HUES64 (cell line): ENCODE measurements around the gene ZNF14.
A peak's percentile ranks its signal among the peaks of the same experiment; 100 is the strongest.
"Not testable (repeated sequence)": the region's sequence is repeated elsewhere in the genome, so short reads cannot be mapped to it uniquely, and the experiment has no call there.

Source experiments
- H3K27ac ChIP-seq: 2 replicates; pipeline ENCODE4 v1.7.0; 2013; ENCODE audit warnings: low read depth, low read length, inconsistent platforms
- H3K27me3 ChIP-seq: 2 replicates; pipeline ENCODE4 v1.6.1; 2013; ENCODE audit warnings: mild to moderate bottlenecking, low read length; ENCODE audit not compliant: insufficient read depth
- H3K36me3 ChIP-seq: 2 replicates; pipeline ENCODE4 v1.6.1; 2013; ENCODE audit warnings: mild to moderate bottlenecking, low read length; ENCODE audit not compliant: insufficient read depth
- H3K4me1 ChIP-seq: 2 replicates; pipeline ENCODE4 v1.6.1; 2013; ENCODE audit warnings: mild to moderate bottlenecking, low read length, moderate library complexity; ENCODE audit not compliant: insufficient read depth
- H3K4me3 ChIP-seq: 2 replicates; pipeline ENCODE4 v1.5.1; 2013; ENCODE audit warnings: mild to moderate bottlenecking, low read length, moderate library complexity
- H3K9ac ChIP-seq: 2 replicates; pipeline ENCODE4 v1.6.1; 2013; ENCODE audit warnings: mild to moderate bottlenecking, low read depth, low read length
- H3K9me3 ChIP-seq: 2 replicates; pipeline ENCODE4 v1.6.1; 2013; ENCODE audit warnings: low read depth, low read length; ENCODE audit not compliant: insufficient read depth
- WGBS: fragments of 150-250, 120-280 bp; methylation state at CpG from one replicate; pipeline ENCODE4 v1.1.7; 2013; ENCODE audit warnings: missing lambda C conversion rate; 5-methylcytosine and 5-hydroxymethylcytosine counted together

The ZNF14 gene

DNA sequence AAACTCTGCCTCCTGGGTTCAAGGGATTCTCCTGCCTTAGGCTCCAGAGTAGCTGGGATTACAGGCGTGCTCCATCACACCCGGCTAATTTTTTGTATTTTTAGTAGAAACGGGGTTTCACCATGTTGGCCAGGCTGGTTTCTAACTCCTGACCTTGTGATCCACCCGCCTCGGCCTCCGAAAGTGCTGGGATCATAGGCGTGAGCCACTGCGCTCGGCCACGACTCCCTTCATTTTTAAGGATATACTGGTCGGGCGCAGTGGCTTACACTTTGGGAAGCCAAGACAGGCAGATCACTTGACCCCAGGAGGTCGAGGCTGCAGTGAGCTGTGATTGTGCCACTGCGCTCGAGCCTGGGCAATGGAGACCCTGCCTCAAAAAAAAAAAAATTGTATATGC lies 46.8 kb downstream of the ZNF14 start:
- not testable (repeated sequence) for H3K9ac ChIP-seq, H3K27ac ChIP-seq, H3K9me3 ChIP-seq, H3K4me3 ChIP-seq, H3K27me3 ChIP-seq, H3K4me1 ChIP-seq
- H3K36me3 ChIP-seq, result peaks cover 11% of the 10 kb centered on the region
- 95% methylated on average over 15 of the region's 15 CpGs for WGBS

- Histone ChIP-seq H3K27me3 (no peaks in the 10 kb centered on the region), H3K4me1 (no peaks in the 10 kb centered on the region), H3K9me3 (peaks cover 6% of the 10 kb centered on the region; the same call in 1 of the 2 replicates), H3K4me3 (no peak overlapping the region), H3K36me3 (peaks cover 67% of the 10 kb centered on the region), H3K9ac (no peak overlapping the region), H3K27ac (no peak overlapping the region)
- 96% methylated on average over 20 of the region's 20 CpGs for WGBS
These were observed 53.5 kb downstream of the ZNF14 start for GRCh38 chr19:19679176-19680073.

DNA sequence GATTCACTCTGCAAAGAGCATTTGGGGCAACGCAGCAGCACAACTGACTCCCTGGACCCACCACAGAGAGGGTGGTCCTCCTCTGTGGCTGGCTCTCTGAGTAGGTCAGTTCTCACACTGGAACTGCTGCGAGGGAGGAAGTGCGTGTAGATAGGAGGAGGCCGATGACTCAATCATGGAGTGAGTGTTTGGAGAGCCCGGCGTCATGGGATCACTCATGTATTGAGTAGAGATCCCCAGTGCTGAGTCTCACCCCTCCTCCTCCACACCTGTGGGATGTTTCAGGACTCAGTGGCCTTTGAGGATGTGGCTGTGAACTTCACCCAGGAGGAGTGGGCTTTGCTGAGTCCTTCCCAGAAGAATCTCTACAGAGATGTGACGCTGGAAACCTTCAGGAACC lies 55.3 kb downstream of the ZNF14 start:
- H3K4me3 ChIP-seq, result no peak overlapping the region
- H3K9me3 ChIP-seq, result peaks cover 6% of the 10 kb centered on the region; the same call in 1 of the 2 replicates
- H3K27me3 ChIP-seq, result no peaks in the 10 kb centered on the region
- H3K36me3 ChIP-seq, result peaks cover 74% of the 10 kb centered on the region
- H3K4me1 ChIP-seq, result no peaks in the 10 kb centered on the region
- no peak overlapping the region for H3K9ac ChIP-seq
- H3K27ac ChIP-seq, result no peak overlapping the region
- 97% methylated on average over 5 of the region's 7 CpGs for WGBS

GRCh38 chr19:19674315-19674714 lies 58.6 kb downstream of the ZNF14 start:
- H3K27me3 ChIP-seq, result no peaks in the 10 kb centered on the region
- peaks cover 3% of the 10 kb centered on the region; the same call in 1 of the 2 replicates for H3K4me1 ChIP-seq
- peaks cover 52% of the 10 kb centered on the region for H3K36me3 ChIP-seq
- no peak overlapping the region for H3K4me3 ChIP-seq
- H3K9ac ChIP-seq, result no peak overlapping the region
- no peak overlapping the region for H3K27ac ChIP-seq
- peaks cover 6% of the 10 kb centered on the region; the same call in 1 of the 2 replicates for H3K9me3 ChIP-seq
- WGBS, result 100% methylated on average over 6 of the region's 6 CpGs

DNA sequence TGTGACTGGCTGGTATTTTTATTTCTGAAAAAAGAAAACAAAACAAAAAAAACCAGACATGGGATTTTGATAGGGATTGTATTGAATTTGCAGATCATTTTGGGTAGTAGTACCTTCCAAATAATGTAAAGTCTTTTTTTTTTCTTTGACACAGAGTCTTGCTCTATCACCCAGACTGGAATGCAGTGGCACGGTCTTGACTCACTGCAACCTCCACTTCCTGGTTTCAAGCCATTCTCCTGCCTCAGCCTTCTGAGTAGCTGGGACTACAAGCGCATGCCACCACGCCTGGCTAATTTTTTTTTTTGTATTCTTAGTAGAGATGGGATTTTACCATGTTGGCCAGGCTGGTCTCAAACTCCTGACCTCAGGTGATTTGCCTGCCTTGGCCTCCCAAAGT lies 60.1 kb downstream of the ZNF14 start:
- Histone ChIP-seq H3K4me3 (no peak overlapping the region), H3K4me1 (peaks cover 6% of the 10 kb centered on the region; the same call in 1 of the 2 replicates), H3K27me3 (no peaks in the 10 kb centered on the region), H3K9me3 (no peaks in the 10 kb centered on the region), H3K9ac (no peak overlapping the region), H3K36me3 (peaks cover 37% of the 10 kb centered on the region), H3K27ac (no peak overlapping the region)
- WGBS, result 97% methylated on average over 3 of the region's 3 CpGs

GRCh38 chr19:19670070-19670551 lies 62.8 kb downstream of the ZNF14 start:
- peak overlapping the region; percentile 73 for H3K4me3 ChIP-seq
- H3K9ac ChIP-seq, result peak overlapping the region; percentile 83
- H3K27me3 ChIP-seq, result no peaks in the 10 kb centered on the region
- H3K9me3 ChIP-seq, result no peaks in the 10 kb centered on the region
- H3K36me3 ChIP-seq, result peaks cover 14% of the 10 kb centered on the region; the same call in 1 of the 2 replicates
- WGBS, result 46% methylated on average over 10 of the region's 10 CpGs
- peak overlapping the region; percentile 73; the same call in 1 of the 2 replicates for H3K27ac ChIP-seq
- H3K4me1 ChIP-seq, result peaks cover 6% of the 10 kb centered on the region; the same call in 1 of the 2 replicates

DNA sequence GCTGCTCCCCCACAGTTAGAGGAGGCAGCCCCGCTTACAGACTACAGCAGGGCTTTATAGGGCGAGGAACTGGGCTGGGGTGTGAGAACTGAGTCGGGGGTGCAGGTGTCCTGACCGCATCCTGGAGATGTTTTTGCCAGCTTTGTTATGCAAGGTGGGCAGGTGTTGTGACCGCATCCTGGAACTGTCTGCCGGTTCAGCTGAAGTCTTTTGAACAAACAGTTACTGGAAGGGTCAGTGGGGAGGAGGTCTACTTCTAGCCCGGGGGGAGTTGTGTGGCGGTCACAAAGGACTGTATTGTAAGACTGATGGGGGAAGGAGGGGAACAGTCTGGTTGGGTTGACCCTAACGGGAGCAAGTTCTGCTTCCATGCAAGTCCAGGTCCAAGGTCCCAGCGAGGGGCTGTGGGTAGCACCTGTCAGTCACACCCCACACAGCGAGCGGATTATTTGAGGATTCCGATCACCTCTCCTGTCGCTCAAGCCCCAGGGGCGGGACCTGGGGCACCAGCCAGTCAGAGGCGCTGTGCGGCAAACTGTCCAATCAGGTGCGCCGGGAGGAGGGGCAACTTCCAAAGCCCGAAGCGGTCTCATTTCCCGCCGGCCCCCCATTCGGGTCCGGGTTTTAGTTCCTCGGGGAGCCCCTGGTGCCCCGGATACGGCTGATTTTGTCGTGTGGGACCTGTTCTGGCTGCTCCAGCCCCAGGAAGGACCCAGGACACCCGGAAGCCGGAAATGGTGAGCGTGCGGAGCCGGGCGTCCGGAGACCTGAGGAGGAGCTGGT lies 64.5 kb downstream of the ZNF14 start, which contains the start of gene ZNF101:
Gene ZNF101, plus strand, starts transcription at position 610 of the 783 bp plus-strand sequence. Its CDS starts 125 bp downstream, at position 735.
- H3K27me3 ChIP-seq, result no peaks in the 10 kb centered on the region
- peaks cover 6% of the 10 kb centered on the region; the same call in 1 of the 2 replicates for H3K4me1 ChIP-seq
- 3% methylated on average over 36 of the region's 36 CpGs for WGBS
- no peaks in the 10 kb centered on the region for H3K9me3 ChIP-seq
- H3K27ac ChIP-seq, result peak within 1 kb of the TSS; percentile 90
- peaks cover 10% of the 10 kb centered on the region; the same call in 1 of the 2 replicates for H3K36me3 ChIP-seq
- H3K4me3 ChIP-seq, result peak within 1 kb of the TSS; percentile 73
- peak within 1 kb of the TSS; percentile 83 for H3K9ac ChIP-seq

- H3K9me3 ChIP-seq, H3K36me3 ChIP-seq, H3K4me3 ChIP-seq, H3K9ac ChIP-seq, H3K27me3 ChIP-seq, H3K27ac ChIP-seq: not testable (repeated sequence)
- 97% methylated on average over 22 of the region's 22 CpGs for WGBS
- H3K4me1 ChIP-seq, result peaks cover 13% of the 10 kb centered on the region; the same call in 1 of the 2 replicates
These were observed 67.4 kb downstream of the ZNF14 start for GRCh38 chr19:19665420-19665948.

GRCh38 chr19:19663256-19664120 lies 69.4 kb downstream of the ZNF14 start, which contains the start of gene ATP13A1:
TSS of gene ATP13A1 (minus strand) at chr19:19663676. CDS start at chr19:19663666, 10 bp downstream.
- peak within 1 kb of the TSS; percentile 83 for H3K4me3 ChIP-seq
- peaks cover 12% of the 10 kb centered on the region; the same call in 1 of the 2 replicates for H3K4me1 ChIP-seq

GRCh38 chr19:19662871-19663255 lies 70.0 kb downstream of the ZNF14 start:
- Histone ChIP-seq H3K9me3 (no peaks in the 10 kb centered on the region), H3K4me1 (peaks cover 9% of the 10 kb centered on the region; the same call in 1 of the 2 replicates), H3K4me3 (peak overlapping the region; percentile 83), H3K9ac (peak overlapping the region; percentile 87), H3K27ac (peak overlapping the region; percentile 78), H3K27me3 (no peaks in the 10 kb centered on the region), H3K36me3 (peaks cover 30% of the 10 kb centered on the region)
- 10% methylated on average over 17 of the region's 17 CpGs for WGBS

More at GRCh38 chr19:19663256-19664120, 69.4 kb downstream of the ZNF14 start, which contains the start of gene ATP13A1:
- peak within 1 kb of the TSS; percentile 78 for H3K27ac ChIP-seq
- peaks cover 24% of the 10 kb centered on the region for H3K36me3 ChIP-seq
- H3K9ac ChIP-seq, result peak within 1 kb of the TSS; percentile 87
- WGBS, result under 1% methylated on average over 85 of the region's 85 CpGs
- no peaks in the 10 kb centered on the region for H3K9me3 ChIP-seq
- H3K27me3 ChIP-seq, result no peaks in the 10 kb centered on the region
